ENCODE data around the gene DNAJC1. TPM values are rescaled to one million over a fixed set of nuclear protein-coding genes. Genes with fewer than 3 reads are reported as not detected.

DNAJC1 gene
- total RNA-seq, 1 donor, result 25.8 TPM

DNA sequence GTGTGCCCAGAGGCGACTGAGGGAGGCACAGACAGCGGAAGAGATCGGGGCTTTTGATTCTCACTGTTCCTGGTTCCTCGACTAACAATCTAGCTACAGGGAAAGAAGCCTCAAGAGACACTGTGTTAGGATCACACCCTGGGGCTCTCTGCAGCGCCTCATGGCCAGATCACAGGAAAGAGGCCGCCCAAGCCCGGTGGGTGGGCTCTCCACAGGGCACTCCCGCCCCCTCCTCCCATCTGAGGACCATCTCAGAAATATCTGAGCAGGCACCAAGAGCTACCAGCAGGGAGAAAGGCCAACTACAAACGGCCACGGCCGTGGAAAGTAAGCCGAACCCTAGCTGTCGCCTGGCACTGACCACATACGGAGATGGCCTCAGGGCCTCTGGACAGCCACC lies 245.3 kb downstream of the DNAJC1 start:
- TF ChIP-seq, protein P1, sequence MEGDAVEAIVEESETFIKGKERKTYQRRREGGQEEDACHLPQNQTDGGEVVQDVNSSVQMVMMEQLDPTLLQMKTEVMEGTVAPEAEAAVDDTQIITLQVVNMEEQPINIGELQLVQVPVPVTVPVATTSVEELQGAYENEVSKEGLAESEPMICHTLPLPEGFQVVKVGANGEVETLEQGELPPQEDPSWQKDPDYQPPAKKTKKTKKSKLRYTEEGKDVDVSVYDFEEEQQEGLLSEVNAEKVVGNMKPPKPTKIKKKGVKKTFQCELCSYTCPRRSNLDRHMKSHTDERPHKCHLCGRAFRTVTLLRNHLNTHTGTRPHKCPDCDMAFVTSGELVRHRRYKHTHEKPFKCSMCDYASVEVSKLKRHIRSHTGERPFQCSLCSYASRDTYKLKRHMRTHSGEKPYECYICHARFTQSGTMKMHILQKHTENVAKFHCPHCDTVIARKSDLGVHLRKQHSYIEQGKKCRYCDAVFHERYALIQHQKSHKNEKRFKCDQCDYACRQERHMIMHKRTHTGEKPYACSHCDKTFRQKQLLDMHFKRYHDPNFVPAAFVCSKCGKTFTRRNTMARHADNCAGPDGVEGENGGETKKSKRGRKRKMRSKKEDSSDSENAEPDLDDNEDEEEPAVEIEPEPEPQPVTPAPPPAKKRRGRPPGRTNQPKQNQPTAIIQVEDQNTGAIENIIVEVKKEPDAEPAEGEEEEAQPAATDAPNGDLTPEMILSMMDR (IDR thresholded peaks at IDR 0.05; ENCODE audit: insufficient read depth, low read length), result no peak
- DNase-seq (ENCODE audit: low read depth), result no peak
- no peak overlapping the region for H3K4me3 ChIP-seq (ENCODE audit: low read depth, low read length)

DNA sequence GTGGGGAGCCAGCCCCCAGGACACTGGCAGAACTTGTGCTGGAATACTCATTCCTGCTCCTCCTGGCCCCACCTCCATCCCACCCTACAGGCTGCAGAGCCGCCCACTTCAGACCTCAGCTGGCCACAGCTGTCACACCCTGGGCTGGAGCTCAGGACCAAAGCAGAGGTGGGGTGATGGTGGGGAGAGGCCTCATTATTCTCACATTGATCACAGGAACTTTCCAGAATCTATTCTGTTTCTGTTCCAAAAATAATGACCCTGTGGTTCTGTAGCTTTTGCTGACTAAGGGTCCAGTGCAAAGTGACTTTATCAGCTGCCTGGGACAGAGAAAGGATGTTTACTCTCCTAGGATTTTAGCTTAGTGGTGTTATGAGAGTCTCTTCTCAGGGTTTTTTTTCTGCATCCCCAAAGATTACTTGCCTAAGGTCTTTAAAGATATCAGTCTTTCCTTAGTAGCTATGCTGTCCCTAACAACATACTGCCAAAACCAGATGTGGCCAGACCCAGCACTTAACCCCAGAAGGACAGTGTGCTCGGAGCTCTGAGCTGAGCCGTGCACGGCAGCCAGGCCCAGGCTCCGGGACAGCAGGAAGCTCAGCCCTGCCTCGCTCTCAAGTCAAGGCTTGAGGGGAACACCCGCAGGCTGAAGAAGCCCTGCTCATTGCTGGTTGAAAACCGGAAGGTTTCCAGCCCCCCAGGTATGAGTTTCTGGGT lies 246.2 kb downstream of the DNAJC1 start:
- TF ChIP-seq, protein P1 (IDR thresholded peaks at IDR 0.05; ENCODE audit: insufficient read depth, low read length), result no peak

DNA sequence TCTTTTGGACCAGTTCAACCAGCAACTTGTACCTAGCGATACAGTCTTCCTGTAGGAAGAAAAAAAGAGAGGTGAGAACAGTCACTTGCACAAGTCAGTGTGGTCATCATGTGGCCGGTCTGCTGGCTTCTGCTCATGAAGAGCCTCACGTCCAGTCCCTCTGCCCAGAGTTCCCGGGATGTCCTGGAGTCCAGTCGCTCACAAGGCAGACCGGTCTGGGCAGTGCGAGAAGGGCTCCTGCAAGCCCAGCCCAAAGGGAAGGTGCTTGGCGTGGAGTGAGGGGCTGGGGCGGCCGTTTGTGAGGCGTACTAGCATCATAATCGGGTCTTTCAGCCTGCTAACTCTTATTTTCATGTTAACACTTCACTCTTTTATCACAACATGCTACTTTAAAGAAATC lies 246.8 kb downstream of the DNAJC1 start:
- H3K4me3 ChIP-seq (ENCODE audit: low read depth, low read length), result no peak overlapping the region
- TF ChIP-seq, protein P1 (IDR thresholded peaks at IDR 0.05; ENCODE audit: insufficient read depth, low read length), result no peak
- no peak for DNase-seq (ENCODE audit: low read depth)

More for the DNA sequence above, 246.2 kb downstream of the DNAJC1 start:
- no peak for DNase-seq (ENCODE audit: low read depth)
- H3K4me3 ChIP-seq (ENCODE audit: low read depth, low read length), result no peak overlapping the region

DNA sequence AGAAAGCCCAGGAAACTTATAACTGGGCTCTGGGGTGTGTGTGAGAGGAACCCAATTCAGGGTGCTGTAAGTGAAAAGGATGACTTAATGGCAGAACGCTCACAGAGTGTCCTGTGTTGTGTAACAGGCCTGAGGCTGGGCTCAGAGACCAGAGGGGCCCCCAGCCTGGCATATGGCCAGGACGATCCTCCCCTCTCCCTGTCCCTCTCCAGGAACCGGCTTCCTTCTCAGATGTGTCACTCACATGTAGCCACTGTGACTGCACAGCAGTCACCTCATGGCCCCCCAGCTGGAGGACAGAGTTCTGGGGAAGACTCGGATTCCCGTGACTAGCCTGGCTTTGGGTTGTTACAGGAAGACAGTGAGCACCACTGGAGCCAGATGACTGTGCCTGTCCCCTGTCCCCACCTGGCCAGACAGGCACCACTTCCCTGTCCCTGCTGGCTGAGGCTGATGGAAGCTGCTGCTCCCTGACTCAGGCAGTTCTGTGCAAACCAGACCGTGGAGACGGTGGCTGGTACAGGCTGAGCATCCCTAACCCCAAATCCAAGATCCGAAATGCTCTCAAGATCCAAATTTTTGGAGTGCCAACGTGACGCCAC lies 249.0 kb downstream of the DNAJC1 start:
- no peak for DNase-seq (ENCODE audit: low read depth)
- TF ChIP-seq, protein P1 (IDR thresholded peaks at IDR 0.05; ENCODE audit: insufficient read depth, low read length), result no peak
- no peak overlapping the region for H3K4me3 ChIP-seq (ENCODE audit: low read depth, low read length)

DNA sequence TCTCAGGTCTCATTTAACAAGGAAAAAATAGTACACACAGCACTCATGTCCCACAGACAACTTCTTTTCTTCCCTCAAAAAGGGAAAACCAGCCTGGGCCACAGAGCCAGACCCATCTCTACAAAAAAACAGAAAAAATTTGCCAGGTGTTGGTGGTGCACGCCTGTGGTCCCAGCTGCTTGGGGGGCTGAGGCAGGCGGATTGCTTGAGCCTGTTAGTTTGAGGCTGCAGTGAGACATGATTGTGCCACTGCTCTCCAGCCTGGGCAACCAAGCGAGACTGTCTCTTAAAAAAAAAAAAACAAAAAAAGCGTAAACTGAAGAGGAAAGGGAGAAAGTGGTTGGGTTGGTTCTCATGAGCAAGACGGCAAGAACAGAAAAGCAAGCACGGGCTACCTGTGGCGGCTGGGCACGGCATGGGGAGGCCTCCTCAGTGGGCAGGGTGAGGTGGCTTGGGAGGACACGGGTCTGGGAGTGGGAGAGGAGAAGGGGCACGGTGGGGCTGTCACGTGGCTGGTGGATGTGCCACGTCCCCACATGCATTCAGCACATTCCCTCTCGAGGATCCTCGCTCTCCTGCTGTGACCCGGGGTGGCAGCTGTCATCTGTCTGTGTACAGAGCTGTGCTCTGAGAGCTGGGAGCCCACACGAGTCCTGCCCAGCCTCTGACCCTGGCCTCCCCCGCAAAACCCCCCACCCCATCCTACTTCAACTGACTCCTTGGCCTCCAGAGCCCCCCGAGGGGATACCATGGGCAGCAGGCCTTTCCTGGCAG lies 249.8 kb downstream of the DNAJC1 start:
- no peak for DNase-seq (ENCODE audit: low read depth)
- H3K4me3 ChIP-seq (ENCODE audit: low read depth, low read length), result no peak overlapping the region
- TF ChIP-seq, protein P1 (IDR thresholded peaks at IDR 0.05; ENCODE audit: insufficient read depth, low read length), result no peak

DNA sequence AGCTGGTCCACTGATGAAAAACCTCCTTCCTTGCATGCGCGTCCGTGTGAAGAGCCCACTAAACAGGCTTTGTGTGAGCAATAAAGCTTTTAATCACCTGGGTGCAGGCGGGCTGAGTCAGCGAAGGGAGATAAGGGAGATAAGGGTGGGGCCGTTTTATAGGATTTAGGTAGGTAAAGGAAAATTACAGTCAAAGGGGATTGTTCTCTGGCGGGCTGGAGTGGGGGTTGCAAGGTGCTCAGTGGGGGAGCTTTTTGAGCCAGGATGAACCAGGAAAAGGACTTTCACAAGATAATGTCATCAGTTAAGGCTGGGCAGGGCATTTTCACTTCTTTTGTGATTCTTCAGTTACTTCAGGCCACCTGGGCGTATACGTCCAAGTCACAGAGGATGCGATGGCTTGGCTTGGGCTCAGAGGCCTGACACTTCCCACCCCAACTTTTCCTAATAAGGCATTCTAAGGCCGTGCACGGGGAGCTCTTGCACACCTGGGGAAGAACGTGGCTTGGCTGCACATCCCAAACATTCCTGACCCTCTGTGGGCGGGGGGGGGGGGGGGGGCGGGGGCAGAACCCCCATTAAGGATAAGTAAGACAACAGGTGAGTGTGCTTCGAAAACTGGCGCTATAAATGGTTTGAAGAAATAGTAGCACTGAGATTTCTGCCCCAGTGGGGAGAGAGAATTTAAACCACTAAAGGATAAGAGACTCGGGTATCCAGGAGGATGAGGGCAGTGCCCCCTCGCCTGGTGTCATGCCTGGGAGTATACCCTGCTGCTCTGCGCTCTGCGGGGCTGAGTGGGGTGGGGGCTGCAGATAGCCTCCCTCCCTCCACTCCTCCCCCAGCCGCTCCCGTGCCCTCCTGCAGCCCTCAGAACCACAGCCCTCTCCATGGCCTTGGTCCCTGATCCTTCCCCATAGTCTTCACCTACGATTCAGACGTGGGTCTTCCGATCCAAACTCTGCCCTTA lies 251.9 kb downstream of the DNAJC1 start:
- H3K4me3 ChIP-seq (ENCODE audit: low read depth, low read length), result no peak overlapping the region
- TF ChIP-seq, protein P1 (IDR thresholded peaks at IDR 0.05; ENCODE audit: insufficient read depth, low read length), result no peak
- no peak for DNase-seq (ENCODE audit: low read depth)

Data from fibroblast of the aortic adventitia (primary cell).